ENCODE data around the gene SNX3.

- TF ChIP-seq POLR2A (IDR thresholded peaks at IDR 0.05) (no peak), CTCF (IDR thresholded peaks at IDR 0.05) (no peak)
Measured at GRCh38 chr6:108200631-108201030, 60.2 kb downstream of the SNX3 start.

Measured in tibial nerve (tissue), 3 donors.